Fibroblast of the aortic adventitia (primary cell): ENCODE data around the gene PGAP6. TPM values are rescaled to one million over a fixed set of nuclear protein-coding genes. Genes with fewer than 3 reads are reported as not detected.
"Not testable (repeated sequence)": the region's sequence is repeated elsewhere in the genome, so short reads cannot be mapped to it uniquely, and the experiment has no call there.

ENCODE experiments used
- DNase-seq: peaks from one replicate; pipeline ENCODE4 v3.0.0-alpha.2; 2010; ENCODE audit warnings: low read depth
- H3K4me3 ChIP-seq: 2 replicates; pipeline ENCODE4 v1.5.1; 2011; ENCODE audit warnings: low read depth, mild to moderate bottlenecking, control low read depth, low read length, moderate library complexity
- total RNA-seq: library from RNA; depleted of rRNA; stranded (reverse); fragments of >200 nt; gene quantifications from 2 replicates; pipeline ENCODE4 v1.2.3, GENCODE V29; 2012; ENCODE audit warnings: low replicate concordance
- TF ChIP-seq, protein P1 (sequence below): IDR thresholded peaks from 2 replicates; pipeline ENCODE4 v1.5.1; 2011; ENCODE audit warnings: mild to moderate bottlenecking, low read length, control low read depth, inconsistent platforms; ENCODE audit not compliant: insufficient read depth

PGAP6 gene
- total RNA-seq, 1 donor, result 51.2 TPM

DNA sequence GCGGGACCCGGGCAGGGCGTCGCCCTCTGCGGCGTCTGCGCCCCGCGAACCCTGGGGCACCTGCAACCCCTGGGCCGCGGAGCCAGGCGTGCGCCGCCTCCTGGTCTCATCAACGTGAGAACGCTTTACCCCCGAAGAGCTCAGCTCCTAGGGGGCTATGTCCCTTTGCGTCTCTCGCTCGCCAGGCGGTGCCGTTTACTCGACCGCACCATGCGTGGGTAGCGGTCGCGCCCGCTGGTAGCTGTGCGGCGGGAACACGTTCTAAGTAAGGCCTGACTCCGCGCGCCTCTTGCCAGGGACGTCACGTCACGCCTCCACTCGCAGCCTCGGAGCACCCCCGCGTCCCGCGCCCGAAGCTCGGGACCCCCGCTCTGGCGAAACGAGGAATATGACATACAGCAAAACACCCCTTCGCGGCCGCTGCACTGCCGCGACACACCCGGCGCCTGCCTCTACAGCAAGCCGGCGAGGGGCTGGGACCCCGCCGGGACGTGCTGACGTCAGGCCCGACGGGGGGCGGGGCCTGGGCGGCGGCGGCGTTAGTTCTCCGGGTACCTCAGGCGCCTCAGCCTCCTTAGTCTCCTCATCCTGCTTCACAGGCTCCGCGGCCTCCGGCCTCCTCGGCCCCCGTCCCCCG lies 43.4 kb upstream of the PGAP6 start, which contains the start of gene RAB11FIP3:
RAB11FIP3 (plus strand) TSS at position 568 of the 637 bp plus-strand sequence. CDS start 358 bp downstream, outside the sequence.
- peak within 1 kb of the TSS; percentile 77 for H3K4me3 ChIP-seq
- TF ChIP-seq, protein P1, sequence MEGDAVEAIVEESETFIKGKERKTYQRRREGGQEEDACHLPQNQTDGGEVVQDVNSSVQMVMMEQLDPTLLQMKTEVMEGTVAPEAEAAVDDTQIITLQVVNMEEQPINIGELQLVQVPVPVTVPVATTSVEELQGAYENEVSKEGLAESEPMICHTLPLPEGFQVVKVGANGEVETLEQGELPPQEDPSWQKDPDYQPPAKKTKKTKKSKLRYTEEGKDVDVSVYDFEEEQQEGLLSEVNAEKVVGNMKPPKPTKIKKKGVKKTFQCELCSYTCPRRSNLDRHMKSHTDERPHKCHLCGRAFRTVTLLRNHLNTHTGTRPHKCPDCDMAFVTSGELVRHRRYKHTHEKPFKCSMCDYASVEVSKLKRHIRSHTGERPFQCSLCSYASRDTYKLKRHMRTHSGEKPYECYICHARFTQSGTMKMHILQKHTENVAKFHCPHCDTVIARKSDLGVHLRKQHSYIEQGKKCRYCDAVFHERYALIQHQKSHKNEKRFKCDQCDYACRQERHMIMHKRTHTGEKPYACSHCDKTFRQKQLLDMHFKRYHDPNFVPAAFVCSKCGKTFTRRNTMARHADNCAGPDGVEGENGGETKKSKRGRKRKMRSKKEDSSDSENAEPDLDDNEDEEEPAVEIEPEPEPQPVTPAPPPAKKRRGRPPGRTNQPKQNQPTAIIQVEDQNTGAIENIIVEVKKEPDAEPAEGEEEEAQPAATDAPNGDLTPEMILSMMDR, result peak; percentile 8
- DNase-seq, result peak; percentile 66

DNA sequence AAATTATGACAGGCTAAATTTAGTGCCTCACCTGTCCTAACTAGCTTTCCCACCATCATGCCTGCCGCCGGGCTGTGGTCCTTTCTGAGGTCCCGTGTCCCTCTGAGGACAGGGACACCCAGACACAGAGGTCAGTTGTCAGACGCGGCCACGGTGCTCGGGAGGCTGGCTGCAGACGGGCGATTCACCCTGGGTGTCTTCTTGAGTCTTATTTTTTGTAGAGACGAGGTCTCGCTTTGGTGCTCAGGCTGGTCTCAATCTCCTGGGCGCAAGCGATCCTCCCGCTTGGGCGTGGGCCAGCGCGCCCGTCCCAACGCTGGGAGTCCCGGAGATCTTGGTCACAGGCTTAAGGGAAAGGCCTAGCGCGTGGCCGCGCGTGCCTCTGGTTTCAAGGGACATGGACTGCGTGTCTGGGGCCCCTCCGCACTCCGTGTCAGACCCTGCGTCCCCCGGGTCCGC lies 42.9 kb upstream of the PGAP6 start:
- no peak for DNase-seq
- TF ChIP-seq, protein P1, result no peak
- H3K4me3 ChIP-seq, result peak overlapping the region; percentile 77

DNA sequence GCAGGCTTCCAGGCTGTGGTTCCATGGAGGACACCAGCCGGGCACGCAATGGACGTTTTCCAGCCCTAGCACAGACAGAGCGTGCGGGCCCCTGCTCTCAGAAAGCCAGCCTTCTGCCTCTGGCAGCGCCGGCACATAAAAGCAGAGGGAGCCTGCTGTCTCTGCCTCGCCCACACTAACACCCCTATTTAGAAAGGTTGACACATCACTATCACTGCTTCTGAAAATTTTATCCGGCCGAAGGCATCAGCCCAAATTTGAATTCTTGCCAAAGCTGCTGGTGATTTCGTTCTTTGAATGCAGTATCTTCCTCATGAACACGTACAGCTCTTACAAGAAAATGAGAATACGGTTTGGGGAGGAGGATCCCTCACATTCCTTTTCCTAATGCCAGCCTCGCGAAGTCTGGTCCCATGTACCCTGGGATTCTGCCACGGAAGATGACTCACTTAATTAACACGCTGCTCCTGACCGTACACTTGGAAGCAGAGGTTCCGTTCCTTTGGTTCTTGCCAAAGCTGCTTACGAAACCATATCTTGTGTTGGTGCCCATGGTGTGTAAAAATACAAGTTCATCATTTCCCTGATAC lies 42.4 kb upstream of the PGAP6 start:
- peak; percentile 98 for DNase-seq
- peak overlapping the region; percentile 77 for H3K4me3 ChIP-seq
- TF ChIP-seq, protein P1, result no peak

DNA sequence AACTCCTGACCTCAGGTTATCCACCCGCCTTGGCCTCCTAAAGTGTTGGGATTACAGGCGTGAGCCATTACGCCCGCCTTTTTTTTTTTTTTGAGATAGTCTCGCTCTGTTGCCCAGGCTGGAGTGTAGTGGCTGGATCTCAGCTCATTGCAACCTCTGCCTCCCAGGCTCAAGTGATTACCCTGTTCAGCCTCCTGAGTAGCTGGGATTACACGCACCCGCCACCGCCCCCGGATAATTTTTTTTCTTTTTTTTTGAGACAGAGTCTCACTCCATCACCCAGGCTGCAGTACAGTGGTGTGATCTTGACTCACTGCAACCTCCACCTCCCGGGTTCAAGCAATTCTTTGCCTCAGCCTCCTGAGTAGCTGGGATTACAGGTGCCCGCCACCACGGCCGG lies 40.4 kb upstream of the PGAP6 start:
- not testable (repeated sequence) for H3K4me3 ChIP-seq, DNase-seq

DNA sequence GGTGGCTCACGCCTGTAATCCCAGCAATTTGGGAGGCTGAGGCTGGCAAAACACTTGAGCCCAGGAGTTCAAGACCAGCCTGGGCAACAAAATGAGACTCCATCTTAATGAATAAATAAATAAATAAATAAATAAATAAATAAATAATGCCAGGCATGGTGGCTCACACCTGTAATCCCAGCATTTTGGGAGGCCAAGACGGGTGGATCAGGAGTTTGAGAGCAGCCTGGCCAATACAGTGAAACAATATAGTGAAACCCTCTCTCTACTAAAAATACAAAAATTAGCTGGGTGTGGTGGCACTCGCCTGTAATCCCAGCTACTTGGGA lies 33.4 kb upstream of the PGAP6 start:
- DNase-seq, H3K4me3 ChIP-seq: not testable (repeated sequence)

DNA sequence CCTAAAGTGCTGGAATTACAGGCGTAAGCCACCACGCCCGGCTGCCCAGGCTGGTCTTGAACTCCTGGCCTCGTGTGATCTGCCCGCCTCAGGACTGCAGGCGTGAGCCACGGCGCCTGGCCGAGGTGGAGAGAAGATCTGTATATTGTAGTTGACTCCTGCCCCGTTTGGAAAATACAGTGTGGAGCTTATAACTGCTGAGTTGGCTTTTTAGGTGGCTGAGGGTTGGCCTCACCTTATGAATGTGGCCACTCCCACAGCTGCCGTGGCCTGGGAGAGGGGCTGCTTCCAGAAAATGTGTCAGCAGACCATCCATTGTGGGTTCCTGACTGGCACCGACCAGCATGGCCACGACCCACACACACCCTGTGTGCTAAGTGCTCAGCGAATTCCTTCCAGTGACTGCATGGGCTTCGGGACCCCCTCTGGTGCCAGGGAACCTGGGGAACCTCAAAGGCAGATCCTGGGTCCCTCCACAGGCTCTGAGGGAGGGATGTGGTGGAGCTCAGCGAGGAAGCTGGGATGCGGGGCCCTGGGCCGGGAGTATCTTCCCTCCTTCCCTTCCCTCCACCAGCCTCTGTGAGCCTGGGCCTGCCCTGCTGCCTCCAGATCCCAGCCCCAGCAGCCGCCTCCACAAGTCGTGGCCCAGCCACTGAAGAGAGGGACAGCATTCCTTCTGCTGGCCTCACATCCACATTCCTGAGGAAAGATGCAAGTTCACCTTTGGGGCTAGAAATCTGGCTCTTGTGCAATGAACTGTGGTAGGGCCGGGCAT lies 32.8 kb upstream of the PGAP6 start:
- no peak for DNase-seq

DNA sequence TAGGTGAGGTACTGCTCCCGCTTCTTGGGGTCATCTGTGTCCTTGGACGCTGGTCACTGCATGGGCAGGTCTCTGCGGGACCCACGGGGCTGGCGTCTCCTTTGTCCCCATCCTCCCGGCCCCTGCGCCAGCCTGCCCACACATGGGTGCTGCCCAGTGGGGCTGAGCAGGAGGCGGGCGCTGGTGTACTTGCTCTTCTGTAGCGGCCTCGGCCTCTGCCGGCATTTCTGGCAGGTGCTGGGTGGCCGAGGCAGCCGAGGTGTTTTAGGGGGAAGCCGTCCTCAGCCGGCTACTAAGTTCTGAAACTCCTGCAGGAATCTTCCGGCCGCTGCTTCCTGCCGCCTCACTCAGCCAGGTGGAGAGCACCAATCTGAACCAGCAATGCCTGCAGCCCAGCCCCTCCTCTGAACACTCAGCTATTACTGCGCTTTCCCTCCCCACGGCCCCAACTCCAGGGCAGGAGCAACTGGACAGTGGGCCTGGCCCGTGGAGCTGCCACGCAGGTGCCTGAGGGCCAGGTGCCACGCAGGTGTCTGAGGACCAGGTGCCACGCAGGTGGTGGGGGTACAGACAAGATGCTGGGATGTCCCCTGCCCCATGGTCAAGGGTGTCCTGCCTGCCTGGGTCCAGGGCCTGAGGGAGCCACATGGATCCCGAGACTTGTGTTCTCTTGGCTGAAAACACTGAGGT lies 29.9 kb upstream of the PGAP6 start:
- DNase-seq, result no peak
- TF ChIP-seq, protein P1, result no peak
- no peak overlapping the region for H3K4me3 ChIP-seq

More for the DNA sequence above, 32.8 kb upstream of the PGAP6 start:
- TF ChIP-seq, protein P1, result no peak
- no peak overlapping the region for H3K4me3 ChIP-seq
